Bronchial smooth muscle cell (primary cell): ENCODE measurements around the gene SPSB1. TPM values are rescaled to one million over a fixed set of nuclear protein-coding genes. Genes with fewer than 3 reads are reported as not detected.

Experiments used
- total RNA-seq: library from RNA; depleted of rRNA; stranded (reverse); fragments of >200 nt; gene quantifications from 2 replicates; pipeline ENCODE4 v1.2.1, GENCODE V29; 2014

Gene SPSB1
- 20.3 and 53.4 TPM in 2 replicates for total RNA-seq

GRCh38 chr1:9292361-9293240 is at the start of gene SPSB1:
SPSB1 (plus strand) TSS chr1:9292894; CDS start chr1:9355892, 62,998 bp downstream.

Other genes starting within 250 kb of the SPSB1 start
- 1.6 and 2.0 TPM in 2 replicates for gene SLC2A5, start 223.3 kb upstream of the SPSB1 start, total RNA-seq
- gene GPR157, start 163.8 kb upstream of the SPSB1 start, total RNA-seq: 3.8 and 4.1 TPM in 2 replicates
- gene H6PD, start 58.1 kb upstream of the SPSB1 start, total RNA-seq: 21.0 and 25.4 TPM in 2 replicates
- 1.5 and 2.7 TPM in 2 replicates for gene SLC25A33, start 246.6 kb downstream of the SPSB1 start, total RNA-seq